Activated CD8-positive, alpha-beta memory T cell treated with anti-CD3 and anti-CD28 coated beads for 1 hour (primary cell): ENCODE results near the gene TLCD1.

Source experiments
- DNase-seq, 2 donors: peaks; one replicate each; pipeline ENCODE4 v3.0.0-alpha.2; 2020; ENCODE audit warnings: low read depth in 1 of 2; ENCODE audit errors: extremely low read depth in 1 of 2

Gene TLCD1

DNA sequence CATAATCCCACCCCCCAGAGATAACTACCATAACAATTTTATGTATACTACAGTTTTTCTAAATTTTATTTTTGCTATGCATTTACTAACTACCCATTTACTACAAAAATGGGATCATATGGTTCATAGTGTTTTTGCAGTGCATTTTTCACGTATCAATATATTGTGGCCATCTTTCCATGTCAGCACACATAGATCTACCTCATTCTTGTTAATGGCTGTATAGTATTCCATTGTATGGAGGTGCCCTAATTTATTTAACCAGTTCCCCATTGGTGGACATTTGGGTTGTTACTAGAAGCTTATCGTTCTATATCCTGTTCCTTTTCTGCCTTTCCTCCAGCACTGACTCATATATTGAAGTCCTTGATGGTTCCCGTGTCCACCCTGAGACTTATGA, 37.0 kb downstream of the TLCD1 start:
- DNase-seq: no peak

DNA sequence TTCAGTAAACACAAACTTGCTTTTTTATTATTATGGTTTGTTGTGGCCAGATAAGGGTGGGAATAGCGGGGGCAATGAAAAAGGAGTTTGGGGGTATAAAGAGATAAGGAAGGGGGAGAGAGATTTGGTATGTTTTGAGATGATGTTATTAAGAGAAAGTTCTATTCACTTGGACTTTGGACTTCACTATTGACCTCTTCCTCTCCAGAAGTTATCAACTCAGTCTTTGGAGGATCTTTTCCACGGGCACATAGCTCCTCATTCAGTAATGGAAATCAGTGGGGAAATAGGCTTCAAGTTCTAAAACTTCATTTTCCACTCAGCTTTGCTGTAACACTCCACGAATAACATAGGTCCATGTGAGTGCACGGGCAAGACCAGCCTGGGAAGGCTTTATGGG, 37.6 kb downstream of the TLCD1 start:
- DNase-seq: no peak

GRCh38 chr17:28686296-28686695, 39.7 kb downstream of the TLCD1 start:
- DNase-seq: no peak

GRCh38 chr17:28685366-28685765, 40.7 kb downstream of the TLCD1 start:
- no peak for DNase-seq

- DNase-seq: no peak
Measured at GRCh38 chr17:28684963-28685362, 41.1 kb downstream of the TLCD1 start.

- no peak for DNase-seq
Measured at GRCh38 chr17:28682655-28683054, 43.4 kb downstream of the TLCD1 start.

DNA sequence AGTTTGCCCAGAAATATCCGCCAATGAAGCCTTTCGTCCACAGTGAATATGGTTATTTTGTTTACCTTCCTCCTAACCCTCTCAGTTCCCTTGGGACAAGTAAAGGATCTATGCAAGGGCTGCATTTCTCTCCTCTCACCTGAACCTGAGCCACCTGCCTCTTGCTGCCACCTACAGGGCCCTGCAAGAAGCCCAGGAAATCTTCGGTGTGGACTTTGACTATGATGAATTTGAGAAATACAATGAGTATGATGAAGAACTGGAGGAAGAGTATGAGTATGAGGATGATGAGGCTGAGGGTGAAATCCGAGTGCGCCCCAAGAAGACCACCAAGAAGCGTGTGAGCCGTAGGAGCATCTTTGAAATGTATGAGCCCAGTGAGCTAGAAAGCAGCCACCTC, 50.1 kb downstream of the TLCD1 start:
- no peak for DNase-seq

- no peak for DNase-seq
Measured at GRCh38 chr17:28675490-28675889, 50.5 kb downstream of the TLCD1 start.
